Testis (tissue), 2 donors: ENCODE results near the gene MTUS2.

Experiments used
- CTCF ChIP-seq, 3 experiments: fragments of 450-650 bp in 2 of 3; fragments of 200-600 bp in 1 of 3; sonication (generic) in 1 of 3; IDR thresholded peaks; one replicate each; pipeline ENCODE4 v1.5.1; 2016 to 2019; ENCODE audit warnings: antibody characterized with exemption in 3 of 3, mild to moderate bottlenecking in 2 of 3, moderate library complexity in 1 of 3
- POLR2A ChIP-seq: fragments of 450-650 bp; IDR thresholded peaks from one replicate; pipeline ENCODE4 v1.6.1; 2017; ENCODE audit warnings: antibody characterized with exemption, mild to moderate bottlenecking, moderate library complexity

- TF ChIP-seq CTCF (IDR thresholded peaks at IDR 0.05) (no peak), POLR2A (no peak)
These were observed 559.7 kb downstream of the MTUS2 start for GRCh38 chr13:29379865-29380264.
